ENCODE data around the gene APOBEC3B.

DNA sequence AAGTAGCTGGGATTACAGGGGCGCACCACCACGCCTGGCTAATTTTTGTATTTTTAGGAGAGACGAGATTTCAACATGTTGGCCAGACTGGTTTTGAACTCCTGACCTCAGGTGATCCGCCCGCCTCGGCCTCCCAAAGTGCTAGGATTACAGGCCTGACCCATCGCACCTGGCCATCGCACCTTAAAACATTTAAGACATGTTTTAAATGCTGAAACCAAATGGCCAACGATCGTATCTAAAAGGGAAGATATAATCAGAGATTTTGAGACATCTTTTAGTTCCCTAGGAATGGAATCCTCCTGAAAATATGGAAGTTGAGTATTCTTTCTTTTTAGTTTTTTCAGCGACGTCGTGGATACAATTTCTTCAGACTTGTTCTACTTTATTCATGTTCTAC, 46.5 kb upstream of the APOBEC3B start:
- TF ChIP-seq CTCF (IDR thresholded peaks at IDR 0.05; ENCODE audit: poor library complexity, severe bottlenecking) (no peak), POLR2AphosphoS5 (IDR thresholded peaks at IDR 0.05) (no peak), MXI1 (conservative IDR thresholded peaks at IDR 0.05; ENCODE audit: poor library complexity, severe bottlenecking) (no peak), EZH2 (IDR thresholded peaks at IDR 0.05; ENCODE audit: borderline replicate concordance, insufficient read depth, low read length, poor library complexity, severe bottlenecking) (no peak)
- TF ChIP-seq, protein P1, sequence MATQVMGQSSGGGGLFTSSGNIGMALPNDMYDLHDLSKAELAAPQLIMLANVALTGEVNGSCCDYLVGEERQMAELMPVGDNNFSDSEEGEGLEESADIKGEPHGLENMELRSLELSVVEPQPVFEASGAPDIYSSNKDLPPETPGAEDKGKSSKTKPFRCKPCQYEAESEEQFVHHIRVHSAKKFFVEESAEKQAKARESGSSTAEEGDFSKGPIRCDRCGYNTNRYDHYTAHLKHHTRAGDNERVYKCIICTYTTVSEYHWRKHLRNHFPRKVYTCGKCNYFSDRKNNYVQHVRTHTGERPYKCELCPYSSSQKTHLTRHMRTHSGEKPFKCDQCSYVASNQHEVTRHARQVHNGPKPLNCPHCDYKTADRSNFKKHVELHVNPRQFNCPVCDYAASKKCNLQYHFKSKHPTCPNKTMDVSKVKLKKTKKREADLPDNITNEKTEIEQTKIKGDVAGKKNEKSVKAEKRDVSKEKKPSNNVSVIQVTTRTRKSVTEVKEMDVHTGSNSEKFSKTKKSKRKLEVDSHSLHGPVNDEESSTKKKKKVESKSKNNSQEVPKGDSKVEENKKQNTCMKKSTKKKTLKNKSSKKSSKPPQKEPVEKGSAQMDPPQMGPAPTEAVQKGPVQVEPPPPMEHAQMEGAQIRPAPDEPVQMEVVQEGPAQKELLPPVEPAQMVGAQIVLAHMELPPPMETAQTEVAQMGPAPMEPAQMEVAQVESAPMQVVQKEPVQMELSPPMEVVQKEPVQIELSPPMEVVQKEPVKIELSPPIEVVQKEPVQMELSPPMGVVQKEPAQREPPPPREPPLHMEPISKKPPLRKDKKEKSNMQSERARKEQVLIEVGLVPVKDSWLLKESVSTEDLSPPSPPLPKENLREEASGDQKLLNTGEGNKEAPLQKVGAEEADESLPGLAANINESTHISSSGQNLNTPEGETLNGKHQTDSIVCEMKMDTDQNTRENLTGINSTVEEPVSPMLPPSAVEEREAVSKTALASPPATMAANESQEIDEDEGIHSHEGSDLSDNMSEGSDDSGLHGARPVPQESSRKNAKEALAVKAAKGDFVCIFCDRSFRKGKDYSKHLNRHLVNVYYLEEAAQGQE (IDR thresholded peaks at IDR 0.05; ENCODE audit: borderline replicate concordance): no peak

Measured in neural cell (in vitro differentiated cells).